SK-N-SH treated with all-trans-retinoic acid at 6 μM for 48 hours (cell line): ENCODE measurements around the gene NNMT.

Experiments
- BACH2 ChIP-seq: fragments of 250-450 bp; sonication (Bioruptor Pico); IDR thresholded peaks from 2 replicates; pipeline ENCODE4 v1.9.0; 2021; ENCODE audit warnings: mild to moderate bottlenecking, borderline replicate concordance
- ESRRG ChIP-seq: fragments of 250-450 bp; sonication (Bioruptor Pico); IDR thresholded peaks from 2 replicates; pipeline ENCODE4 v1.6.1; 2021; ENCODE audit warnings: mild to moderate bottlenecking
- RARB ChIP-seq: fragments of 250-450 bp; sonication (Bioruptor Pico); IDR thresholded peaks from 2 replicates; pipeline ENCODE4 v1.8.0; 2021; ENCODE audit warnings: mild to moderate bottlenecking, moderate library complexity
- ZFP3 ChIP-seq: fragments of 250-450 bp; sonication (Bioruptor Pico); IDR thresholded peaks from 2 replicates; pipeline ENCODE4 v1.5.0; 2020; ENCODE audit warnings: mild to moderate bottlenecking, moderate library complexity
- ZNF70 ChIP-seq: fragments of 450-650 bp; formaldehyde crosslinking; IDR thresholded peaks from 2 replicates; pipeline ENCODE4 v1.5.0; 2020; ENCODE audit warnings: mild to moderate bottlenecking, moderate library complexity
- TF ChIP-seq, protein P1 (sequence below): fragments of 250-450 bp; sonication (Bioruptor Pico); IDR thresholded peaks from 2 replicates; pipeline ENCODE4 v1.5.1; 2020; ENCODE audit warnings: low read depth, mild to moderate bottlenecking, moderate library complexity

DNA sequence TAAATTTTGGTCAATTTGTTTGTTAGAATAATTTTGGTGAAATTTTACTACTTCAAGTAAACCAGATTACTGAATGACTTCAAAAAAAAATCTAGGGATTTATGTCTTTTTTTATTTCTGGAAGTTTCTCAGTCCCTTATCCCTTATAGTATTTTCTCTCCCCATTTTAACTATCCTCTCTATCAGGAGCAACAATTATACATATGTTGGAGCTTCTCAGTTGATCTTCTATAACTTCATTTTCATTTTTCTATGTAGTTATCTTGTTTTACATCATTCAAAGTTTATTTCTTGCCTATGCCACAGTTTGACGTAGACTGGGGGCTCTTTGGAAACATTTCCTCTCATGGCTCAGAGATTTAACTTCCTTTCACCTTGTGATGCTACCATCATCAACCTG, 34.2 kb downstream of the NNMT start:
- TF ChIP-seq ZFP3 (CRISPR knock-in tag) (no peak), ZNF70 (CRISPR knock-in tag) (no peak), RARB (no peak), BACH2 (CRISPR knock-in tag) (no peak), ESRRG (CRISPR knock-in tag) (no peak)
- TF ChIP-seq, protein P1, sequence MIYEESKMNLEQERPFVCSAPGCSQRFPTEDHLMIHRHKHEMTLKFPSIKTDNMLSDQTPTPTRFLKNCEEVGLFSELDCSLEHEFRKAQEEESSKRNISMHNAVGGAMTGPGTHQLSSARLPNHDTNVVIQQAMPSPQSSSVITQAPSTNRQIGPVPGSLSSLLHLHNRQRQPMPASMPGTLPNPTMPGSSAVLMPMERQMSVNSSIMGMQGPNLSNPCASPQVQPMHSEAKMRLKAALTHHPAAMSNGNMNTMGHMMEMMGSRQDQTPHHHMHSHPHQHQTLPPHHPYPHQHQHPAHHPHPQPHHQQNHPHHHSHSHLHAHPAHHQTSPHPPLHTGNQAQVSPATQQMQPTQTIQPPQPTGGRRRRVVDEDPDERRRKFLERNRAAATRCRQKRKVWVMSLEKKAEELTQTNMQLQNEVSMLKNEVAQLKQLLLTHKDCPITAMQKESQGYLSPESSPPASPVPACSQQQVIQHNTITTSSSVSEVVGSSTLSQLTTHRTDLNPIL (CRISPR knock-in tag) = no peak
